ENCODE measurements around the gene NAV3.

Gene NAV3

DNA sequence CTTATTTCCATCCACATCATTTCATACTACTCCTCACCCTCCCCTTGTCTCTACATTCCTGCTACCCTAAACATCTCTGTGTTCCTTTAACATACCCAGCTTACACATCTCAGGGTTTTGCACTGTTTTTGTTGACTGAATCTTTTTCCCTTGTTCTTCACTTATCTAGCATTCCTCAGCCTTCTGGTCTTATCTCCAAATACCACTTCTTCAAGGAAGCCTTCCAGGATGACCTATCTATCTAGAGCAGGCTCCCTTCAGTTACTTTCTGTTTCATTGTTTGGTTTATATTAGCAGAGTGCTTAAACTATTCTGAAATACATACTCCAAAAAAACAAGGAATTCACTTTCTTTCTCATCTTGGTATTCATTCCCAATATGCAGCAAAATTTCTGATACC, 353.1 kb downstream of the NAV3 start:
- no peak for DNase-seq (ENCODE audit: low read depth in 4 of 4, low spot score in 1 of 4)

DNA sequence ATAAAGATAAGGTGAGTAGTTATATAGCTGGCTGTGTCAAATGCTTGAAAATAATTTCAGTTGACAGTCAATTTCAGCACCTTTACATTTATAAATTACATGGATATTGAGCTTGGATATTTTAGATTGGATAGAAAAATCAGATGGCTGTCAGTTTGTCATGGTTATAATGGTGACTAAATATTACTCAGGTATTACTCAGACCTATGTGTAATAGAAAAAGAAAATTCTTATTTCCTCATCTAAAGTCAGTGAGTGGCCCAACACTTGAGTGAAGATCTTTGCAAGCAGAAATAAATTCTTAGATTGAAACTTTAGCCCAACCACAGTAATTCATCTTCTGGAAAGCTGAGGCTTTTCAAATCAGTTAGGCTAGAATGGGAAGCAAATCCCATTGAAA, 354.4 kb downstream of the NAV3 start:
- no peak for DNase-seq (ENCODE audit: low read depth in 4 of 4, low spot score in 1 of 4)

- no peak for DNase-seq (ENCODE audit: low read depth in 4 of 4, low spot score in 1 of 4)
Measured at GRCh38 chr12:78185651-78186050, 355.0 kb downstream of the NAV3 start.

- DNase-seq (ENCODE audit: low read depth in 4 of 4, low spot score in 1 of 4) = no peak
Measured at GRCh38 chr12:78186670-78187069, 356.0 kb downstream of the NAV3 start.

DNA sequence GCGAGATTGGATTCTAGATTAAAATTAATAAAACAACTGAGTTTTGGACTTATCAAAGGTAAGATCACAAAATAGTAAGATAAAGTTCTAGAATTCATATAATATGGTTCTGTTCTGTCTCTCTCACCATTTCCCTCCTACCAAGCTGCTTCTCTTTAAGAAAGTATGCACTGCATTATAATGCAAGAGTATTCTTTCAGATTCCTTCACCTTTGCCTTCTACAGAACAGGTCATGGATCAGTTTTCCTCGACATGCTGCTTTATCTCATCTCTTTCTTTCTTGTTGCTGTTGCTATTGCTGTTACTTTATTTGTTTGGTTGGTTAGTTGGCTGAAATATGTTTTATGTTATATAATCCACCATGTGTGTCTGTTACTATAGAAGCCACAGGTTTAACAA, 357.0 kb downstream of the NAV3 start:
- no peak for DNase-seq (ENCODE audit: low read depth in 4 of 4, low spot score in 1 of 4)

DNA sequence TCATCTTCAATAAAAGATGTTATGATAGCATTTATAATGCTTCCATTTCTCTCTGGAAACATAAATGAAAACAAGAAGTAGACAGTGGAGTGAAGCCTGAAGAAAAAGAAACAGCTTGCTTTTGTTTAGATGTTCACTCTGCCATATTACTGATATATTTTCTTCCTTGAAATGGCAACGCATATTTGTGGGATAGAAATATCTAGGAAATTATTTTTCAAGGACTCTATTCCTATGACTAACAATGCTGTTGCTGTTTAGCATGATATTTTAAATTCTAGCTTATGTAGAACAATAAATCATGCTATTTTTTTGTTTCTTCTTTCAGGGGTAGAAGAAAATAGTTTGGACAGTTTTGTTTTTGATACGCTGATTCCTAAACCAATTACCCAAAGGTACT, 359.0 kb downstream of the NAV3 start:
- DNase-seq (ENCODE audit: low read depth in 4 of 4, low spot score in 1 of 4) = no peak

DNA sequence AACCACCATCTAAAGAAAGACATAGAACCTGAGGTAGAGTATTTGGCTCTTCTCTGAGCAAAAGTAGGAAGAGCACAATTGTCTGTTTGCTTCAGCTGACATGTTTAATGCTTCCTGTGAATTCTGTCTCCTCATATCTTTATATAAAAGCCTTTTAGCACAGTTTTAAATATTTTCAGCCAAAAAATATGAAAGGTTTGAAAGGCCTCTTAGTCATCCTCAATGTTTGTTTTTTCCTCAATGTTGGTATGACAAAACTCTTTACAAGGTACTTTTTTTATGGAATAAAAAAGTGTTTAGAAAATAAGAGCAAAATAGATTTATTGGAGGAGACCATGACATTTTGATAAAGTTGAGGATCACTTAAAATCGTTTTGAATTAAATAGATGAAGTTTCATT, 360.9 kb downstream of the NAV3 start:
- DNase-seq (ENCODE audit: low read depth in 4 of 4, low spot score in 1 of 4) = no peak

DNA sequence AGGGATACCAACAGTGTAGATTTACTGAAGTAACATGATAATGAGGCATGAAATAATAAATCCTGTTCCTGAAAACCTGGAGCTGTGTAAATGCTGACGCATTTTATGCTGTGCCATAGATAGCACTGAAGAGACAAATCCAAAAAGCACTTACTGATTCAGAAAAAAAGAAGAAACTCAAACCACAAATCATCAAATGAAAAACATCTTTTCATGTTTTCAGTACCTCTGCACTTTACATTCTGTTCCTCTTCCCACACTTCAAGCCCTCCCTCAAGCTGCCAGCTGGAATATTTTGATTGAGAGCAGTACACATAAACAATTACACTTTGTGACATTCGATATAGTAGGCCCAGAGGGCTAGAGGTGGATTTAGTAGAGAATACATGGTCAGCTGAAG, 362.3 kb downstream of the NAV3 start:
- no peak for DNase-seq (ENCODE audit: low read depth in 4 of 4, low spot score in 1 of 4)

- no peak for DNase-seq (ENCODE audit: low read depth in 4 of 4, low spot score in 1 of 4)
Measured at GRCh38 chr12:78194448-78194847, 363.8 kb downstream of the NAV3 start.

GRCh38 chr12:78198896-78199295, 368.2 kb downstream of the NAV3 start:
- no peak for DNase-seq (ENCODE audit: low read depth in 4 of 4, low spot score in 1 of 4)

GRCh38 chr12:78199926-78200325, 369.2 kb downstream of the NAV3 start:
- no peak for DNase-seq (ENCODE audit: low read depth in 4 of 4, low spot score in 1 of 4)

GRCh38 chr12:78204926-78205325, 374.2 kb downstream of the NAV3 start:
- no peak for DNase-seq (ENCODE audit: low read depth in 4 of 4, low spot score in 1 of 4)

GRCh38 chr12:78208092-78208491, 377.4 kb downstream of the NAV3 start:
- no peak for DNase-seq (ENCODE audit: low read depth in 4 of 4, low spot score in 1 of 4)

DNA sequence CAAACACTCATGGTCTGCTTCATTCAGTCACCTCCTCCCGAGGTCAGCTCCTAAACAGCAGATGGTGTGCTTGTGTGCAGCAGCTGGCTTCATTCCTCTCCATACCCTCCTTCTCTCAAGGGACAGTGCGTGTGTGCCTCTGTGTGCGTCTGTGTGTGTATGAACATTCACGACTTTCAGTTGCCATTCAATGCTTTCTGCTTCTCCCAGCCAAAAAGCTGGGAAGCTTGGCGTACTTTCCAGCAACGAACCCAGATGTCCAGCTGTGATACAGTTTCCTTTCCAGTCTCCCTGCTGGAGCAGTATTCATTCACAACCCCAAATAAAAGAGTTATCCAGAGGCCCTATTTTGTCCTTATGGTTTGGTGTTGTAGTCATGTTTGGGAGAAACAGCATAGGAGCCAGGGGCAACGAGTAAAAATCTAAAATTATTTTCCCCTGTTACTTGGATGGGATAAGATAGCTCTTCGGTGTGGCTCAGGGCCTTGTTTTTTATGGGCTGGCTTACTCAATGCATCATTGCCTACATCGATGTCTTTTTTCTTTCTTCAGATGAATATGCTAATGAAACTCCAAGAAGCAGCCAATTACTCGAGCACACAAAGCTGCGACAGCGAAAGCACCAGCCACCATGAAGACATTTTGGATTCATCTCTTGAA, 379.3 kb downstream of the NAV3 start:
- DNase-seq (ENCODE audit: low read depth in 4 of 4, low spot score in 1 of 4) = no peak

DNA sequence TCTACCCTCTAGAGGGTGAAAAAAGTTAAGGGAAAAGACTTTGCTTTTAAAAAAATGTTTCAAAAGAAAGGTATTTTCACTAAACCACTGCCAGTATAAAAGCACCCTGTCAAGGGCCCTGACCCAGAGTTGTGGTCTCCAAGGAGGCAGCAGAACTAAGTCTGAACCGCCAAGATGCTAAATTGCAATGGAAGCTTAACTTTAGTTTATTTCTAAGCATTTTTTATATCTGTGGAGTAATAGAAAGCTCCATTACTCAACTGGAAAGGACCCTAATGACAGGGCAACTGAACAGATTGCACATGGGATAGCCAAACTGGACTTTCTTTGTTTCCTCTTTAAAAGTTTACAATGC, 379.8 kb downstream of the NAV3 start:
- DNase-seq (ENCODE audit: low read depth in 4 of 4, low spot score in 1 of 4) = no peak

DNA sequence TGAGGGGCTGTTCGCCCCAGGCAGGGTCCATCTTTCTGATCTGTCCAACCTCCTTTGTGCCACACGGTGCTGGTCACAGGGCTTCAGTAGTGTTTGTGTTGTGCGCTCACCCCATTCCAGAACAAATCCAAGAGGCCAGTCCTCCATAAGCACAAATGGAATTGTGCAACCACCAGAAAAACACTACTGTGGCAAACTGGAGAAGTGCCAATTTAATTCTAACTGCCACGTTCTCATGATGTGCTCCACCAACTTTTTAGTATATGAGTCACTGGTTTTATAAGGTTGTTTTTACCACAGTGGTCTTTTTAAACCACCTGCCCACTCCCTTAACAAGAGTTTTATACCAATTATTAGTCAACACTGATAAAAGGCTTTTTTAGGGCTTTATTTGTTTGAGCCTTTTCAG, 380.2 kb downstream of the NAV3 start:
- no peak for DNase-seq (ENCODE audit: low read depth in 4 of 4, low spot score in 1 of 4)

GRCh38 chr12:78220811-78221210, 390.1 kb downstream of the NAV3 start:
- DNase-seq (ENCODE audit: low read depth in 4 of 4, low spot score in 1 of 4) = no peak

DNA sequence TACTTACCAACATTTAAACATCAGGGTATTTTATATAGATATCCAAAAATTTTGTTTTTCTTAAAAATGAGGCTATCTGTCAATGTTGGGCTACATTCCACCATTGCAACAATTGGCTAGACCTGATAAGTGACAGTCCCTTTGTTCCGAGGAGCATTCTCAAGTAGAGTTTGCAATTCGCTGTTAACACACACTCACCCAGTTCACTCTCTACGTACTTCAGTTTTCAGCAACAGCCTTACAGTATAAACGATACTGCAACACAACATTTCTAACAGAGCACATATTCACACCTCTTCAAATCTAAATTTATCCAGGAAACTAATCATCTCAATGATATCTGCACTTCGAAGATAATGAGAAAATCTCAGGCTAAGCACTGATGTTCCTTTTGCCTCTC, 393.5 kb downstream of the NAV3 start:
- DNase-seq (ENCODE audit: low read depth in 4 of 4, low spot score in 1 of 4) = no peak

- DNase-seq (ENCODE audit: low read depth in 4 of 4, low spot score in 1 of 4) = no peak
Measured at GRCh38 chr12:78226763-78227162, 396.1 kb downstream of the NAV3 start.

DNA sequence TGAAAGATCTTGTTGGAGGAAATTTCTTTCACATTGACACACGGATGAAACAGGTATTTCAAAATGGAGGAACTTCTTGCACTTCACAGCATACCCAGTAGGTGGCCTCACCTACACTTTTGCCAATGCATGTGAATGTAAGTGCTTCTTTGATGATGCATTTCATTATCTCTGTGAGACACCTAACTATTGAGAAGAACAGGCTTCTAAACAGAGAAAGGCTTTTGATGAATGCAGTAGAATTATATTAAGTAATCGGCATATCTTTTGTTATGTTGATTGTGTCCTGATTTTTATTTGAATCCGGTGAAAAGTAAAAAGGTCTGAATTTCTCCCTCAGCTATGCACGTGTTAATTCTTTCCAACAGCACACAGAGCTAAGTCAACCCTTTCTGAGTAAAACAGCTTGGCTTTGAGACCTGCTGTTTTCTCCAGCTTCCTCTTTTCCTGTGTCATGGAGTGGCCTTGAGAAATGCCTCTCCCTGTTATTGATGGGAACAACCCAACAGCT, 399.0 kb downstream of the NAV3 start:
- no peak for DNase-seq (ENCODE audit: low read depth in 4 of 4, low spot score in 1 of 4)

DNA sequence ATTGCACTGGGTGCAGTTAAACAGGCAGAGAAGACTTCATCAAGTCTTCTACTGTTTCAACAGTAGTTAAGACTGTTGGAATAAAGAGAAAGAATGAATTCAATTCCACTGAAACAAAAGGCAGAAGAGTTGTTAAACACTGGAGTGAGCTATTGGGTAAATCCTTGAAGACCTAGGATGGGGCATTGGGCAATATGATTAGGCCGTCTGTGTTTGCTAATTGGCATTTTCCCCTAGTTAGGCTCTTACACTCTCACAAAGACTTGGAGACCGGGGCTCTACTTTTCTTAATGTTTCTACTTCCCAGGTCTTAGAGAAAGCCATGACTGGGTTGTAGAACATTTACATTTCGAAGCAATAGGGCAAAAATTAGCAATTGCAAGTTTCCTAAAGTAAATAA, 402.1 kb downstream of the NAV3 start:
- DNase-seq (ENCODE audit: low read depth in 4 of 4, low spot score in 1 of 4) = no peak

- DNase-seq (ENCODE audit: low read depth in 4 of 4, low spot score in 1 of 4) = no peak
Measured at GRCh38 chr12:78236264-78236663, 405.6 kb downstream of the NAV3 start.

- DNase-seq (ENCODE audit: low read depth in 4 of 4, low spot score in 1 of 4) = no peak
Measured at GRCh38 chr12:78239544-78239943, 408.9 kb downstream of the NAV3 start.

GRCh38 chr12:78240827-78241226, 410.1 kb downstream of the NAV3 start:
- no peak for DNase-seq (ENCODE audit: low read depth in 4 of 4, low spot score in 1 of 4)
